K562 (cell line): Measurements from ENCODE around the gene SPATA32. TPM values are rescaled to one million over a fixed set of nuclear protein-coding genes. Genes with fewer than 3 reads are reported as not detected.

ENCODE experiments used
- ATAC-seq: fragments of 200-7000 bp; cut with Tn5 transposase; 3 replicates; pipeline ENCODE4 v1.9.1; 2020; ENCODE audit warnings: moderate library complexity
- BruUV-seq: library from RNA; stranded (reverse); fragments of 400-500 nt; replicated peaks from 2 replicates; lab custom pipeline; 2021; lab: Mats Ljungman, UMichigan
- CTCF ChIA-PET: fragments of 300-600 bp; formaldehyde crosslinking; extraction: SDS; loops from one replicate; lab custom pipeline; 2021; ENCODE audit warnings: low intra/inter-chr PET ratio; lab: Yijun Ruan, JAX
- POLR2A ChIA-PET: fragments of 300-600, 350-650 bp; sonication (Branson Sonifier 250); formaldehyde crosslinking; extraction: SDS; loops from one replicate; lab custom pipeline; 2021; ENCODE audit warnings: antibody characterized with exemption, inconsistent platforms; lab: Yijun Ruan, JAX
- DNase-seq, 4 experiments: peaks; one replicate each; pipeline versions ENCODE4 v3.0.0 to v3.0.0-alpha.2; 2011 to 2018; ENCODE audit warnings: low spot score in 3 of 4, mixed read lengths in 3 of 4; ENCODE audit errors: extremely low read depth in 1 of 4
- FAIRE-seq: peaks from 2 replicates; lab custom pipeline; 2011; peaks lifted over from hg19 to GRCh38; lab: Jason Lieb, UNC
- H2AFZ ChIP-seq: 2 replicates; pipeline ENCODE4 v1.6.0; 2011; ENCODE audit warnings: low read depth, low read length, control low read depth, inconsistent platforms
- H3K27ac ChIP-seq: fragments of 200-600 bp; 3 replicates; pipeline ENCODE4 v1.8.0; 2011; ENCODE audit warnings: low read depth, mild to moderate bottlenecking, control low read depth, inconsistent platforms, low read length, moderate library complexity, mixed read lengths; ENCODE audit errors: extremely low read depth
- H3K27me3 ChIP-seq, 2 experiments: fragments of 300-600 bp in 1 of 2; 2 replicates in 1 of 2; 3 replicates in 1 of 2; pipeline versions ENCODE4 v1.6.0 to v1.8.0; 2011; ENCODE audit warnings: inconsistent platforms in 2 of 2, low read length in 2 of 2, mild to moderate bottlenecking in 1 of 2, mixed read lengths in 1 of 2, moderate library complexity in 1 of 2; ENCODE audit not compliant: control insufficient read depth in 2 of 2, insufficient read depth in 2 of 2
- H3K36me3 ChIP-seq: fragments of 300-600 bp; 3 replicates; pipeline ENCODE4 v1.8.0; 2011; ENCODE audit warnings: mild to moderate bottlenecking, low read length, inconsistent platforms; ENCODE audit not compliant: control insufficient read depth, insufficient read depth
- H3K4me1 ChIP-seq, 2 experiments: fragments of 200-600 bp in 1 of 2; replicated peaks in 1 of 2; 2 replicates in 1 of 2; 3 replicates in 1 of 2; pipeline versions ENCODE4 v1.5.1 to v1.8.0; 2011; ENCODE audit warnings: inconsistent platforms in 2 of 2, low read length in 2 of 2, mild to moderate bottlenecking in 1 of 2, mixed read lengths in 1 of 2, moderate library complexity in 1 of 2; ENCODE audit not compliant: control insufficient read depth in 2 of 2, insufficient read depth in 2 of 2
- H3K4me2 ChIP-seq: 2 replicates; pipeline ENCODE4 v1.6.1; 2011; ENCODE audit warnings: low read length, control low read depth, inconsistent platforms, mixed read lengths; ENCODE audit not compliant: insufficient read depth
- H3K4me3 ChIP-seq: fragments of 200-600 bp; sonication (generic), shearing (Covaris generic); 2 replicates; pipeline ENCODE4 v1.5.1; 2016; ENCODE audit warnings: control low read depth, inconsistent platforms
- H3K79me2 ChIP-seq: fragments of 200-600 bp; 3 replicates; pipeline ENCODE4 v1.8.0; 2011; ENCODE audit warnings: low read length, inconsistent platforms; ENCODE audit not compliant: control insufficient read depth, insufficient read depth
- H3K9ac ChIP-seq, 2 experiments: 2 replicates each; pipeline versions ENCODE4 v1.6.0 to v1.6.1; 2011; ENCODE audit warnings: low read depth in 2 of 2, low read length in 2 of 2, control low read depth in 1 of 2, inconsistent platforms in 1 of 2, mild to moderate bottlenecking in 1 of 2, mixed read lengths in 1 of 2; ENCODE audit not compliant: insufficient read depth in 1 of 2
- H3K9me1 ChIP-seq: one replicate; pipeline ENCODE4 v1.6.0; 2011; ENCODE audit warnings: inconsistent platforms, mild to moderate bottlenecking, low read length, moderate library complexity; ENCODE audit not compliant: control insufficient read depth, insufficient read depth
- H3K9me3 ChIP-seq: replicated peaks from 2 replicates; pipeline ENCODE4 v1.5.1; 2011; ENCODE audit warnings: low read depth, low read length, inconsistent platforms; ENCODE audit not compliant: control insufficient read depth, insufficient read depth
- H4K20me1 ChIP-seq: replicated peaks from 2 replicates; pipeline ENCODE4 v1.6.1; 2011; ENCODE audit warnings: low read length, inconsistent platforms, mixed read lengths; ENCODE audit not compliant: control insufficient read depth, insufficient read depth
- HEY1 ChIP-seq: fragments of 250-450 bp; sonication (Bioruptor Pico); IDR thresholded peaks from 2 replicates; pipeline ENCODE4 v1.5.0; 2020; ENCODE audit warnings: mild to moderate bottlenecking, moderate library complexity, borderline replicate concordance
- TCF15 ChIP-seq: fragments of 250-450 bp; sonication (Bioruptor Pico); IDR thresholded peaks from 2 replicates; pipeline ENCODE4 v1.8.0; 2022; ENCODE audit warnings: moderate library complexity, mild to moderate bottlenecking, inconsistent platforms
- YBX1 ChIP-seq: fragments of 450-650 bp; IDR thresholded peaks from 2 replicates; pipeline ENCODE4 v1.7.1; 2016; ENCODE audit warnings: mild to moderate bottlenecking
- WGBS: fragments of 100-300 bp; shearing (Covaris generic); methylation state at CpG from one replicate; pipeline ENCODE4 v1.1.6; 2016; ENCODE audit warnings: low coverage, mixed read lengths; ENCODE audit not compliant: insufficient coverage; ENCODE audit errors: missing lambda C conversion rate; 5-methylcytosine and 5-hydroxymethylcytosine counted together
- in situ Hi-C: fragments of 300-500 bp; cut with MboI; formaldehyde crosslinking; loops from 4 replicates; pipeline ENCODE4 v1.15.0; 2018; ENCODE audit warnings: inconsistent platforms, mixed read lengths
- intact Hi-C: fragments of 100-400 bp; cut with micrococcal nuclease; formaldehyde crosslinking; loops from 2 replicates; pipeline ENCODE4 v1.14.2; 2022
- polyA plus RNA-seq, 8 experiments: library from polyadenylated mRNA; depleted of rRNA in 4 of 8; stranded (reverse) in 5 of 8; unstranded in 3 of 8; fragments of >200 nt; fragmentation: Nextera tagmentation in 2 of 8; fragmentation: Illumina TruSeq in 1 of 8; extraction: Ambion mirVana in 2 of 8; extraction: Trizol in 1 of 8; gene quantifications; 2 replicates each; pipeline versions ENCODE4 v1.2.1 to v1.2.3, GENCODE V29; 2011 to 2014; ENCODE audit warnings: inconsistent platforms in 1 of 8, missing spikeins in 1 of 8
- total RNA-seq, 7 experiments: library from RNA; depleted of rRNA in 6 of 7; stranded (reverse); fragments of >200 nt in 6 of 7; fragmentation: Illumina TruSeq in 2 of 7; extraction: Trizol in 2 of 7; gene quantifications; 2 replicates each; pipeline versions ENCODE4 v1.2.1 to v1.2.3, GENCODE V29; 2011 to 2021; ENCODE audit warnings: low replicate concordance in 1 of 7
- TF ChIP-seq, protein P1 (sequence below): sonication (generic); formaldehyde crosslinking; IDR thresholded peaks from 2 replicates; pipeline ENCODE4 v1.9.0; 2022; ENCODE audit warnings: mild to moderate bottlenecking, missing genetic modification reagents

Gene SPATA32
- total and polyA plus RNA-seq, 9 of the 15 experiments (the other 6 are each of a cell fraction or from before 2014, with no cell fraction given): 0.03 to 0.06 TPM; not detected in 7

DNA sequence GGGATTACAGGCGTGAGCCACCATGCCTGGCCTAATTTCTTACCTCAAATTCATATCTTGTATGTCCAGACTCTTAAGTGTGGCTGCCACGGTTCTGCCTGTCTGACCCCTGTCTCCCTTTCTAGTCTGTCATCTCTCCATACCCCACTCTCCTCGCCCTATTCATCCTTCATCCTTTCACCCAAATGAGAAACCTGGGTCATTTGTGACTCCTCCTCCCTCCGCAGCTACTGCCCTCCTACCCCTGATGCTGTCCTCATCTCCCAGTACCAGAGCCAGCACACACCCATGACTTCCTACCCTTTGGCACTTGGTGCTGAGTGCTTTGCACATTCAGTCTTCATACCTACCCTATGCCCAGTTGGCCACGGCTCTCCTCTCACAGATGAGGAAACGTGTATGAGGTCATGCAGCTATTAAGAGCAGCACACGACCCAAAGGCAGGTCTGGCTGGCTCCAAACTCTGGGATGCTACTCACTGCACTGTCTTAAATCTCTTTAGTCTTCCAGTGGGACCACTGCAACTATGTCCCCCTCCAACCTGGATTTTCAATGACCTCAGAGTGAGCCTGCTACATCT, 1.6 kb downstream of the SPATA32 start:
- no peak for FAIRE-seq
- DNase-seq: no peak
- no peak overlapping the region for H3K27ac ChIP-seq
- TF ChIP-seq, protein P1, sequence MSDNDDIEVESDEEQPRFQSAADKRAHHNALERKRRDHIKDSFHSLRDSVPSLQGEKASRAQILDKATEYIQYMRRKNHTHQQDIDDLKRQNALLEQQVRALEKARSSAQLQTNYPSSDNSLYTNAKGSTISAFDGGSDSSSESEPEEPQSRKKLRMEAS (CRISPR knock-in tag): 0 out of 2 replicates have a peak, but pooled peaks have one; percentile 34
- TF ChIP-seq TCF15 (CRISPR knock-in tag) (no peak), YBX1 (no peak), HEY1 (CRISPR knock-in tag) (no peak)
- ChIA-PET CTCF (no interaction called here), POLR2A (interaction anchor here (0.6 to 2.5 kb wide), 4 partner anchors 13 to 254 kb away, joined by 3 to 10 read pairs (median 4); partner anchors contain the start of gene HEXIM1)
- no peak overlapping the region for H2AFZ ChIP-seq
- no peak overlapping the region for H3K4me2 ChIP-seq
- in situ Hi-C loops (no loop called here), intact Hi-C loops (no loop called here)
- H3K9ac ChIP-seq: no peak overlapping the region
- H3K4me3 ChIP-seq: no peak overlapping the region
- 50% methylated on average over 7 of the region's 7 CpGs for WGBS
- H3K79me2 ChIP-seq: no peaks in the 10 kb centered on the region
- H3K36me3 ChIP-seq: peaks cover 33% of the 10 kb centered on the region; the same call in 2 of the 3 replicates
- H3K4me1 ChIP-seq: peaks cover 5 to 37% of the 10 kb centered on the region in 2 experiments; a peak in 3 of 5 replicates
- H4K20me1 ChIP-seq: 0 out of 2 replicates have a peak, but pooled peaks cover 3% of the 10 kb centered on the region
- H3K9me3 ChIP-seq: no peaks in the 10 kb centered on the region
- H3K9me1 ChIP-seq: no peaks in the 10 kb centered on the region
- ATAC-seq: no peak
- BruUV-seq: no TSS peak
- H3K27me3 ChIP-seq: no peaks in the 10 kb centered on the region
